C4-2B (cell line): ENCODE data around the gene CALHM6.

Experiments used
- H3K27ac ChIP-seq: fragments of 450-650 bp; 2 replicates; pipeline ENCODE4 v1.5.1; 2017
- ZFX ChIP-seq: fragments of 450-650 bp; IDR thresholded peaks from 2 replicates; pipeline ENCODE4 v1.6.1; 2017
- TF ChIP-seq, protein P1 (sequence below): fragments of 450-650 bp; conservative IDR thresholded peaks from 2 replicates; pipeline ENCODE4 v1.5.1; 2017; ENCODE audit warnings: mild to moderate bottlenecking

The CALHM6 gene

DNA sequence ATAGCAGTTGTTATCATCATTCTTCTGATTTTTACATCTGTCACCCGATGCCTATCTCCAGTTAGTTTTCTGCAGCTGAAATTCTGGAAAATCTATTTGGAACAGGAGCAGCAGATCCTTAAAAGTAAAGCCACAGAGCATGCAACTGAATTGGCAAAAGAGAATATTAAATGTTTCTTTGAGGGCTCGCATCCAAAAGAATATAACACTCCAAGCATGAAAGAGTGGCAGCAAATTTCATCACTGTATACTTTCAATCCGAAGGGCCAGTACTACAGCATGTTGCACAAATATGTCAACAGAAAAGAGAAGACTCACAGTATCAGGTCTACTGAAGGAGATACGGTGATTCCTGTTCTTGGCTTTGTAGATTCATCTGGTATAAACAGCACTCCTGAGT lies 2.1 kb downstream of the CALHM6 start:
- TF ChIP-seq ZFX, result no peak
- TF ChIP-seq, protein P1, sequence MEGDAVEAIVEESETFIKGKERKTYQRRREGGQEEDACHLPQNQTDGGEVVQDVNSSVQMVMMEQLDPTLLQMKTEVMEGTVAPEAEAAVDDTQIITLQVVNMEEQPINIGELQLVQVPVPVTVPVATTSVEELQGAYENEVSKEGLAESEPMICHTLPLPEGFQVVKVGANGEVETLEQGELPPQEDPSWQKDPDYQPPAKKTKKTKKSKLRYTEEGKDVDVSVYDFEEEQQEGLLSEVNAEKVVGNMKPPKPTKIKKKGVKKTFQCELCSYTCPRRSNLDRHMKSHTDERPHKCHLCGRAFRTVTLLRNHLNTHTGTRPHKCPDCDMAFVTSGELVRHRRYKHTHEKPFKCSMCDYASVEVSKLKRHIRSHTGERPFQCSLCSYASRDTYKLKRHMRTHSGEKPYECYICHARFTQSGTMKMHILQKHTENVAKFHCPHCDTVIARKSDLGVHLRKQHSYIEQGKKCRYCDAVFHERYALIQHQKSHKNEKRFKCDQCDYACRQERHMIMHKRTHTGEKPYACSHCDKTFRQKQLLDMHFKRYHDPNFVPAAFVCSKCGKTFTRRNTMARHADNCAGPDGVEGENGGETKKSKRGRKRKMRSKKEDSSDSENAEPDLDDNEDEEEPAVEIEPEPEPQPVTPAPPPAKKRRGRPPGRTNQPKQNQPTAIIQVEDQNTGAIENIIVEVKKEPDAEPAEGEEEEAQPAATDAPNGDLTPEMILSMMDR, result no peak
- no peak overlapping the region for H3K27ac ChIP-seq

DNA sequence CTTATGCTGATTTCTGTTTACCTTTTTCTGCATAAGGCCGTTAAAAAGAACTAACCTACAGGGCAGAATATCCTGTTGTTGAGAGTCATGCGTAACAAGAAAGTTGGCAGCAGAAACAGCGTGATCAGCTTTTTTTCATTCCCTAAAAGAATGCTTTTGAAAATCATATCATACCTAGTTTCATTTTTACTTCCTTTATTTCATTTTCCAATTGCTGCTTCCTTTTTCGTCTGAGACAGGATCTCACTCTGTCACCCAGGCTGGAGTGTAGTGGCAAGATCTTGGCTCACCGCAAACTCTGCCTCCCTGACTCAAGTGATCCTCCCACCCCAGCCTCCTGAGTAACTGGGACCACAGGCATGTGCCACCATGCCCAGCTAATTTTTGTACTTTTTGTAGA lies 4.1 kb downstream of the CALHM6 start:
- no peak overlapping the region for H3K27ac ChIP-seq
- TF ChIP-seq ZFX, result no peak

DNA sequence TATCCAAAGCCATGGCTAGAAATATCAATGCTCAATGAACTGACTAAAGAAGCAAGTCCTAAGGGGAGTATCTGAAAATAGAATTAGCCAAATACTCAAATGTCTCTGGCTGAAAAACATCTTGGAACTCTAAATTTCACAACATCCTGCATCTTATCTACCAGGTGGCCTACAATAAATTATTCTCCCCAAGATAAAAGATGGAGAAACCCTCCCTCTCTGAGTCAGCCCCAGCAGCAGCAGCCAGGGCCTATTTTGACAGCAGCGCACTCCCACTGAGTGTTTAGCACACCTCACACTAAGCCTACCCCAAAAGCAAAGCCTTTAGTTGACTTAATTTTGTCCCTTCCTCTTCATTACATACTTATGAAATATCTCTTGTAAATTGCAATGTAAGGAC lies 5.9 kb downstream of the CALHM6 start:
- TF ChIP-seq, protein P1, result no peak
- no peak for TF ChIP-seq ZFX
- no peak overlapping the region for H3K27ac ChIP-seq

DNA sequence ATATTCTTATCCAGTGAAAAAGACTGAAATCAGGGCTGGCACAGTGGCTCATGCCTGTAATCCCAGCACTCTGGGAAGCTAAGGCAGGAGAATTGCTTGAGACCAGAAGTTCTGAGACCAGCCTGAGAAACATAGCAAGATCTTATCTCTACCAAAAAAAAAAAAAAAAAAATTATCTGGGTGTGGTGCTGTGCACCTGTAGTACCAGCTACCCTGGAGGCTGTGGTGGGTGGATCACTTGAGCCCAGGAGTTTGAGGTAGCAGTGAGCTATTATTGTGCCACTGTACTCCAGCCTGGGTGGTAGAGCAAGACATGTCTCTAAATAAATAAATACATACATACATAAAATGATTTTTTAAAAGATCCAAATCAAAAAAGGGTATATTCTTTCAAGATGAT lies 6.3 kb downstream of the CALHM6 start:
- TF ChIP-seq, protein P1, result no peak
- TF ChIP-seq ZFX, result no peak
- no peak overlapping the region for H3K27ac ChIP-seq

DNA sequence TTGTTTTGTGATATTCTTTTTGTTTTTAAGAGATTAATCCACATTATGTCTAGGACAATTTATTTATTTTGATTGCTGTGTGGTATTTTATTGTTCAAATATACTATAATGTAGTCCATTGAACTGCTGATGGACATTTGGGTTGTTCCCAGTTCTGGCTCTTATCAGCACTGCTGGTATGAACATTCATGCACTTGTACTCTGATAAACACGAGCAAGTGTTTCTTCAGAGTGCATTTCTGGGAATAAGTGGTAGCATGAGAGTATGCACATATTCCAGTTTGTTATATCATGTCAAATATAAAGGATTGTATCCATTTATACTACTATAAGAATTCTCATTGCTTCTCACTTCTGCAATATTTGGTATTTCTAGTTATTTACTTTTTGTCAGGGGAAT lies 7.1 kb downstream of the CALHM6 start:
- TF ChIP-seq, protein P1, result no peak
- TF ChIP-seq ZFX, result no peak
- H3K27ac ChIP-seq, result no peak overlapping the region

DNA sequence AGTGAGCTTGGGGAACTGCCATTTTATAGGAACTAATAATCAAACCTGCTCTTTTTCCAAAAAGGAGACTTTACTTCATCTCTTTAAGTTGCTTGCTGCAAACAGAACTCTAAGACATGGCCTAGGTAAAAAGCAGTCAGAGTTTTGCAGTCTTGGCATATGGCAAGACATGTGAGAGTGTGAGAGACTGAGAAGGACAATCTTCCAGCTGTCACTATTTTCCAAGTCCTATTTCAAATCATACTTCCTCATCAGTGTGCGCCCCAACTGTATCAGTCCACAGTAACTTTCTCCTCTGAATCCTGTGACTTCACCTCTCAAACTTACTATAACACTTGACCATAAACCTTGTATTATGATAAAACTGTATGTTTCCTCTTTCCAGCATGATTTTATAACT lies 10.4 kb downstream of the CALHM6 start:
- H3K27ac ChIP-seq, result no peak overlapping the region
- TF ChIP-seq ZFX, result no peak
- TF ChIP-seq, protein P1, result no peak

DNA sequence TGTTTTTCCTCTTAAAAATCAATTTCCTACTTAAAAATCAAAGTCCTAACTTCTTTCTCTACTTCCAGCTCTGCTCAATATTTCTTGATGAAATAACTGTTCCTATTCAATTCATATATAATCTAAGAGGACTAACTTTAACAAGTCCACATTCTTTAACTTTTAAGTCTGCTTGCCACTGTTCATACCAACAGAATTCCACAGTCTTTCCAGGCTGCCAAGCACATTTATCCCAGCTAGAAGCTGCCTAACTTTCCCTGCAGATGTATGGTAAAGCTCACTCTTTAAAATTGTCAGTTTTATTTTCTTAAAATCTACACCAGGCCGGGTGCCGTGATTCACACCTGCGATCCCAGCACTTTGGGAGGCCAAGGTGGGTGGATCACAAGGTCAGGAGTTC lies 11.5 kb downstream of the CALHM6 start:
- no peak overlapping the region for H3K27ac ChIP-seq
- TF ChIP-seq ZFX, result no peak

DNA sequence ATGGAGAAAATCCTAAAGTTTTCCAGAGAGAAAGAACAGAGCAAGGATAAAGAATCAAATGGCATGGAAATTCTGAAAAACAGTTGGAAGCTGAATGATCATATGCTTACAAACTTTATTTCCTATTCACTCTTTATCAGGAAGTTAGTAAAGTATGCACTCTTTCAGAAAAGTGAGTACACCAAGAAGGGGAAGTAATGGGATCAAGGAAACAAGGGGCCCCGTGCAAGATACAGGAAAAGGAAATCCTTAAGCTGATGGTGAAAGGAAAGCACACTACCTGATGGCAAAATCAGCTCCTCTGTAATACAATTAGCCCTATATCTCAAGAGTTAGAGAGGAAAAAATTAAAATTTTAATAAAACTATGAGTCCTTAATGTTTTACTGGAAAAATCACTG lies 14.0 kb downstream of the CALHM6 start:
- TF ChIP-seq, protein P1, result no peak
- TF ChIP-seq ZFX, result no peak
- H3K27ac ChIP-seq, result no peak overlapping the region

DNA sequence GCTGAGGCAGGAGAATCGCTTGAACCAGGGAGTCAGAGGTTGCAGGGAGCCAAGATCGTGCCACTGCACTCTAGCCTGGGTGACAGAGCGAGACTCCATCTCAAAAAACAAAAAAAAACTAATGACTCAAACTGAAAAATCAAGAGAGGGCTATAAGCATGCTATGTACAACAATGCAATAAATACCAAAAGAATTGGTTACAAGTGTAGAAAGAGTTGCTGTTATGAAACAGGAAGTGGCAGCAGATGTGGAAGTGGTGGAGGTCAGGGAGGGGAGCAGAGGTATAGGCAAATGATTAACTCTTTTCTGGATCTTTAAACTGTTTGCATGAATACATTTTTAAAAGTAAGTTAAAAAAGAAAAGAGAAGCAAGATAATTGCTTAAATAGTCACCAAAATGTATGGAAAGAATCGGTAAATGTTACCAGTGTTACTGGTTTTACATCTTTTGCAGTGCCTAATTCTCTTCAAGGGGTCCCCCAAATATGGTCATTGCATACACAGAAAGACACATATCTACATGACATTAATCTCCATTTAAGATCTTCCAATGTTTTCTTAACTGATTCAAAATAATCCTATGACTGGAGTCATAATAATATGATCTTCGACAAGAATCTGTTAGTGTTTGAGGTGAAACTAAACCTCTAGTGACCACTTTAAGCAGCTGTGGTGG lies 15.0 kb downstream of the CALHM6 start:
- H3K27ac ChIP-seq, result no peak overlapping the region
- TF ChIP-seq, protein P1, result no peak
- no peak for TF ChIP-seq ZFX
